Stimulated activated CD4-positive, alpha-beta T cell treated with anti-CD3 and anti-CD28 coated beads, Interleukin-1b, Interleukin-23, amount 100 ng/mL, for 1 hour (primary cell): ENCODE data around the gene HDAC1.

ENCODE experiments used
- DNase-seq, 2 donors: peaks; one replicate each; pipeline ENCODE4 v3.0.0-alpha.2; 2020; ENCODE audit warnings: low read depth in 2 of 2

HDAC1 gene

DNA sequence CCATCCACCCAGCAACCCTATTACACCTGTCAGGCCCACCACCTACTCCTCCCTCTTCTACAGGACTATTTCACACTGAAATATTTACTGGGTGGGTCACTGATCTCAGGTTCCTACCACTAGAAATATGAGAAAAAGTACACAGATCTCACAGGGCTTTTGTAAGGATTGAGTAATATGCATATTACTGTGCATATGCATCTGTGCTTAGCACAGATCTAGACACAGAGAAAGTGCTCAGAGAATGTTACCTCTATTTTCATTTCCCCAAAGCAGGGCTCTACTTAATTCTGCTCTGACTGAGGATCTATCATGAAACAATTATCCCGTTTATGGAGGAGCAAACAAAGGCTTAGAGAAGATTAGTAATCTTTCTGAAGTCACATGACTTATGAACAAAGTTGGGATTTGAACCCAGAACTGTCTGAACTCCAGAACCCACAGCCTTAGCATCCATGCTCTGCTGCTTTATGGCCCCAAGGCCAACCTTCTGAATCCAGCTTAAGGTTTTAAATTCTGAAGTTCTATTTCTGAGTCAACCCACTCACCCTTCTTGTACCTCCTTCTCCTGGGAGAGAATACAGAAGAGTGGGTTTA lies 82.2 kb downstream of the HDAC1 start:
- DNase-seq, result no peak

DNA sequence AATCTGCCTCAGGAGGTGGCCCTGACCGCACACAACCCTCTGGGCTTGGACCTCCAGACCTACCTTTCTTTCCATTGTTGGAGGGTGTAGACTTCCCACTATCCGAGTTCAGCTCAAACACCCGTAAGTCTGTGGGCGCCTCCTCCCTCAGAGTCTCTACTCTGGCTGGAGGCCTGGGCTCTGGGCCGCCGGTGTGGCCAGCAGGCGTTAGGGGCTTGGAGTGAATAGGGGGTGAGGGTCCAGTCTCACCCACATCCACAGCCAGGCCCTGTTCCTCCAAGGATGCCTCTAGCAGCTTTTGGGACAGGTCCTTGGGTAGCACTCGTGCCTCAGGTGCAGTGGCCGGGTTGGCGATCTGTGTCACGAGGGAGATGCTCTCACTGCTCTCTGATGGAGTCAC lies 84.3 kb downstream of the HDAC1 start:
- no peak for DNase-seq

DNA sequence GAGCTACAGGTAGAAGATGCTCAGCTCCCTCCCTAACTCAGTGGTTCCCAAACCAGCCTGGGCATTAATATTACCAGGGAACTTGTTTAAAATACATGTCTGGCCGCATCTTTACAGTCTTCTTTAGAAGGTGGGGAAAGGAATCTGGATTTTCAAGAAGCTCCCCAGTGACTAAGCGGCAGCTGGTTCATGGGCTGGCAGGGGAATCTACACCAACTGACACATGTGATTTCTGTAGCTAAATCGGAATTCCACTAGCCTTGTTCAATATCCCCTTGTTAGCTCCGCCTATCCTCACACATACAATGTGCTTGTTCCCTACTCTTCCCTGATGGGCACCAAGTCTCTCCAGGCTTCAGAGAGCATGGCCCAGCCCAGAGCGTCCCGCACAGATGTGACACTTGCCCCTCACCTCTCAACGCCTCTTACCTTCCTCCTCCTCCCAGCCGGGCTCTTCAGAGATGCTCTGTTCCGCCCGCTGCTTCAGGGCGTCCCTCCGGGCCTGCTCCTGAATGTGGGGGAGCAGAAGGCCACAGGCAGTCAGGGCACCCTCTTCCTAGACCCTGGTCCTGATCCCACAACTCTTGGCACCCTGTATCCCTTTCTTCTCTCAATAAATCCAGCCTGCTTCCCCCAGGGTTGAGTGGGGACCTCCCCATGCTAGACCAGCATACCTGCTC lies 85.8 kb downstream of the HDAC1 start:
- no peak for DNase-seq

DNA sequence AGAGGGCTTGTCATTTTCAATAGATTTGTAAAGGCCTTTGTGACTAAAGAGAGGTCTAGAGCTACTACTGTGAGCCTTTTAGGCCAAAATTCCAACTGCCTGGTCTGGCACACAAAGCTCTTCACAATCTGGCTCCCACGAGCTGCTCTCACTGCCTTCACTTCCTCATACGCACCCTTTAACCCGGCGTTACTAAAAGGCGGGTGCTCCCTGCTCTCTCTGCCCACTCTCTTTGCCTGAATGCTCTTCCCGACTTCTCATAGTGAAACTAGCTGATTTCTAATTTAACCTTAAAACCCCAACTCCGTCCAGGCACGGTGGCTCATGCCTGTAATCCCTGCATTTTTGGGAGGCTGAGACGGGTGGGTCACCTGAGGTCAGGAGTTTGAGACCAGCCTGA lies 88.2 kb downstream of the HDAC1 start:
- no peak for DNase-seq
